AG09309 (cell line): ENCODE measurements around the gene GRPR.

Experiments used
- DNase-seq: peaks from one replicate; pipeline ENCODE4 v3.0.0-alpha.2; 2010; ENCODE audit warnings: low read depth
- H3K4me3 ChIP-seq: 2 replicates; pipeline ENCODE4 v1.5.1; 2011; ENCODE audit warnings: mild to moderate bottlenecking, low read depth, low read length, moderate library complexity; ENCODE audit not compliant: control insufficient read depth
- CTCF ChIP-seq: IDR thresholded peaks from 2 replicates; pipeline ENCODE4 v1.5.1; 2011; ENCODE audit warnings: mild to moderate bottlenecking, low read depth, low read length, inconsistent platforms; ENCODE audit not compliant: insufficient read depth, control insufficient read depth; ENCODE audit errors: missing control alignments

GRPR gene

GRCh38 chrX:16186380-16187007 is 63.1 kb downstream of the GRPR start:
- no peak for DNase-seq
- H3K4me3 ChIP-seq = no peak overlapping the region
- no peak for TF ChIP-seq CTCF

- no peak for DNase-seq
- no peak for TF ChIP-seq CTCF
These were observed 63.8 kb downstream of the GRPR start for GRCh38 chrX:16187024-16187760.

DNA sequence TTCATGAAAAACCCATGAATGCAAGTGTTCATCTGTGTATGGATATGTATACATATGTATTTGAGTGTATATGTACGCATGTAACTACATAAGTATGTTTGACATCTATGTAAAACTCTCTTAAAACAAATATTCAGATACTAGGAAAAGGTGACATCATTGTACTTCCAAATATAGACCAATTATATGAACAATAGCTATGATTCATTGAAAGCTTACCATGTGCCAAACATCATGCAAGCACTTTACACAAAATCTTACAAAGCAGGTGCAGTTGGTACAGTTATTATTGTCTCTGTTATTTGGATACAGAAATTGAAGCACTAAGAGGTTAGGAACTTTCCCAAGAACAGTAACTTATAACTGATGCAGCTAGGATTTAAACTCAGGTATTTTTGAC is 65.3 kb downstream of the GRPR start:
- TF ChIP-seq CTCF = no peak
- H3K4me3 ChIP-seq = no peak overlapping the region
- DNase-seq = no peak

More at GRCh38 chrX:16187024-16187760, 63.8 kb downstream of the GRPR start:
- no peak overlapping the region for H3K4me3 ChIP-seq

DNA sequence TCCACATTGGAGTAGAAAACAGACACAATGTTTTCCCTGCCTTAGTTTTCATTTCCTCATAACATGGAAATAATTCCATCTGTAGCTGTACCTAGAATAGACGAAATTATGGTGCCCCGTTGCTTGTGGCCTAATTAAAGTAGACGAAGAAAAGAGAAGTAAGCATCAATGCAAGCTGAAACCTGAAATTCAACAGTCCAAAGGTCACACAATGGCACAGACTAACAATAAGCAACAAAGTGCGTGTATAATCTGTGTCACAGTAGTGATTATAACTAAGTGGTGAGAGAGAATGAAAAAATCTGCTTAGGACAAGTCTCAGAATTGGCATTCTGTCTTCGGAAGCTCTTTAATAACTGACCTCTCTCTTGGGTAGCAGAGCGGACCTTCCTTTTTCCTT is 68.2 kb downstream of the GRPR start:
- TF ChIP-seq CTCF = no peak
- no peak for DNase-seq

DNA sequence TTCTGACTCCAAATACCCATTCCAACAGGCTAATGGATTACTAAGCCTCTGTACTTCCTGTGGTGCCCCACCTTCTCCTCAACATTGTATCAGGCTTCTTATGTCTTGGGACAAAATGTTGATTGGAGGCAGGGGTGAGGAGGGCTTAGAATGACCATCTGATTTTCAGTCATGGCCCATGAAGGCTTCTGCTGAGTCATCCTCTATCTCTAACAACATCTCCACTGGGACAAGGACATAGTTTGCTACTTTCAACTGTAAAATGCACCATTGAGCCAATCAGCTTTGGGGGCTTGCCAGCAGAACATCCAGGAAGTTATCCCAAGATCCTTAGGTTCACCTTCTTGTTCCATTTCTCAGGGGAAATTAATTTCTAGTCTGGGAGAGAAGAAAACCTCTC is 73.5 kb downstream of the GRPR start:
- no peak overlapping the region for H3K4me3 ChIP-seq
- TF ChIP-seq CTCF = no peak
- no peak for DNase-seq

More for the DNA sequence above, 68.2 kb downstream of the GRPR start:
- H3K4me3 ChIP-seq = no peak overlapping the region

GRCh38 chrX:16199343-16199742 is 76.0 kb downstream of the GRPR start:
- TF ChIP-seq CTCF = no peak
- no peak overlapping the region for H3K4me3 ChIP-seq
- DNase-seq = no peak
